Pulmonary artery endothelial cell (primary cell): ENCODE measurements around the gene ATF1. TPM values are rescaled to one million over a fixed set of nuclear protein-coding genes. Genes with fewer than 3 reads are reported as not detected.
"Not testable (repeated sequence)": the region's sequence is repeated elsewhere in the genome, so short reads cannot be mapped to it uniquely, and the experiment has no call there.

Experiments used
- DNase-seq: peaks from one replicate; pipeline ENCODE4 v3.0.0-alpha.2; 2011; ENCODE audit warnings: low read depth, low spot score
- total RNA-seq: library from RNA; depleted of rRNA; stranded (reverse); fragments of >200 nt; gene quantifications from 2 replicates; pipeline ENCODE4 v1.2.3, GENCODE V29; 2014

ATF1 gene
- total RNA-seq, 1 donor from 2014 or later: 20.2 TPM

- DNase-seq: no peak
Measured at GRCh38 chr12:50790081-50790480, 26.2 kb downstream of the ATF1 start.

- no peak for DNase-seq
Measured at GRCh38 chr12:50799908-50800307, 36.0 kb downstream of the ATF1 start.

- DNase-seq: no peak
Measured at GRCh38 chr12:50803230-50803875, 39.5 kb downstream of the ATF1 start.

- no peak for DNase-seq
Measured at GRCh38 chr12:50806176-50806575, 42.3 kb downstream of the ATF1 start.

GRCh38 chr12:50809131-50809530, 45.2 kb downstream of the ATF1 start:
- not testable (repeated sequence) for DNase-seq

- not testable (repeated sequence) for DNase-seq
Measured at GRCh38 chr12:50814921-50815320, 51.0 kb downstream of the ATF1 start.

GRCh38 chr12:50820177-50820576, 56.3 kb downstream of the ATF1 start:
- no peak for DNase-seq

- DNase-seq: no peak
Measured at GRCh38 chr12:50822082-50822481, 58.2 kb downstream of the ATF1 start.

GRCh38 chr12:50823724-50824123, 59.8 kb downstream of the ATF1 start:
- not testable (repeated sequence) for DNase-seq

- no peak for DNase-seq
Measured at GRCh38 chr12:50824914-50825313, 61.0 kb downstream of the ATF1 start.

- DNase-seq: peak; percentile 43
Measured at GRCh38 chr12:50825372-50825838, 61.5 kb downstream of the ATF1 start.

- DNase-seq: no peak
Measured at GRCh38 chr12:50828121-50828520, 64.2 kb downstream of the ATF1 start.

- DNase-seq: no peak
Measured at GRCh38 chr12:50828886-50829285, 65.0 kb downstream of the ATF1 start.

GRCh38 chr12:50833801-50834200, 69.9 kb downstream of the ATF1 start:
- not testable (repeated sequence) for DNase-seq

GRCh38 chr12:50839042-50839441, 75.1 kb downstream of the ATF1 start:
- DNase-seq: no peak

GRCh38 chr12:50840809-50841487, 77.0 kb downstream of the ATF1 start:
- DNase-seq: no peak

GRCh38 chr12:50841716-50842531, 78.0 kb downstream of the ATF1 start:
- DNase-seq: no peak

- DNase-seq: no peak
Measured at GRCh38 chr12:50842637-50843493, 79.0 kb downstream of the ATF1 start, which contains the start of gene TMPRSS12. Gene TMPRSS12, plus strand, starts transcription at chr12:50842926. Its CDS starts 39 bp downstream, at chr12:50842965.

GRCh38 chr12:50845021-50845647, 81.2 kb downstream of the ATF1 start:
- DNase-seq: no peak

GRCh38 chr12:50848963-50849362, 85.1 kb downstream of the ATF1 start:
- no peak for DNase-seq

GRCh38 chr12:50855218-50855617, 91.3 kb downstream of the ATF1 start:
- not testable (repeated sequence) for DNase-seq
